CD4-positive, alpha-beta memory T cell (primary cell): ENCODE measurements around the gene CXCL13. TPM values are rescaled to one million over a fixed set of nuclear protein-coding genes. Genes with fewer than 3 reads are reported as not detected.
A peak's percentile ranks its signal among the peaks of the same experiment; 100 is the strongest.

Experiments
- CTCF ChIA-PET: fragments of 350-600 bp; sonication (Branson Sonifier 250); formaldehyde crosslinking; loops from one replicate; lab custom pipeline; 2021; ENCODE audit warnings: inconsistent platforms; ENCODE audit not compliant: partially characterized antibody; lab: Charles Lee
- POLR2A ChIA-PET: fragments of 350-600 bp; sonication (Branson Sonifier 250); formaldehyde crosslinking; loops from one replicate; lab custom pipeline; 2021; ENCODE audit not compliant: partially characterized antibody; lab: Charles Lee
- DNase-seq, 5 donors: peaks; one replicate each; pipeline versions ENCODE4 v3.0.0 to v3.0.0-alpha.2; 2020 to 2022; ENCODE audit warnings: mixed read lengths in 1 of 5
- H3K27ac ChIP-seq: one replicate; pipeline ENCODE4 v1.7.0; 2013; ENCODE audit warnings: low read depth, low read length
- H3K27me3 ChIP-seq: 2 replicates; pipeline ENCODE4 v1.7.0; 2013; ENCODE audit warnings: mild to moderate bottlenecking, low read length, moderate library complexity; ENCODE audit not compliant: insufficient read depth
- H3K36me3 ChIP-seq: 2 replicates; pipeline ENCODE4 v1.7.0; 2013; ENCODE audit warnings: mild to moderate bottlenecking, low read length, moderate library complexity; ENCODE audit not compliant: insufficient read depth
- H3K4me1 ChIP-seq: 2 replicates; pipeline ENCODE4 v1.7.0; 2013; ENCODE audit warnings: mild to moderate bottlenecking, low read length, moderate library complexity; ENCODE audit not compliant: insufficient read depth
- H3K4me3 ChIP-seq, 2 donors: one replicate each; pipeline ENCODE4 v1.7.0; 2013; ENCODE audit warnings: low read length in 2 of 2, mild to moderate bottlenecking in 1 of 2
- H3K9me3 ChIP-seq, 2 donors: one replicate each; pipeline ENCODE4 v1.7.0; 2013; ENCODE audit warnings: low read length in 2 of 2, control low read depth in 1 of 2; ENCODE audit not compliant: control insufficient read depth in 1 of 2
- H3K27ac Mint-ChIP-seq, 7 donors: one replicate each; pipeline ENCODE4 v1.8.0; 2020 to 2021; ENCODE audit warnings: mixed read lengths in 7 of 7, mild to moderate bottlenecking in 6 of 7, inconsistent platforms in 3 of 7, moderate library complexity in 3 of 7
- H3K27me3 Mint-ChIP-seq, 2 donors: one replicate each; pipeline ENCODE4 v1.8.0; 2020 to 2021; ENCODE audit warnings: mixed read lengths in 2 of 2
- H3K36me3 Mint-ChIP-seq, 2 donors: one replicate each; pipeline ENCODE4 v1.8.0; 2020 to 2021; ENCODE audit warnings: mixed read lengths in 2 of 2, inconsistent platforms in 1 of 2, mild to moderate bottlenecking in 1 of 2
- H3K4me1 Mint-ChIP-seq, 4 donors: one replicate each; pipeline ENCODE4 v1.8.0; 2020 to 2021; ENCODE audit warnings: mixed read lengths in 4 of 4, mild to moderate bottlenecking in 1 of 4
- H3K4me3 Mint-ChIP-seq, 8 donors: one replicate each; pipeline ENCODE4 v1.8.0; 2020 to 2021; ENCODE audit warnings: mixed read lengths in 8 of 8, mild to moderate bottlenecking in 7 of 8, moderate library complexity in 6 of 8, inconsistent platforms in 3 of 8
- H3K9me3 Mint-ChIP-seq, 8 donors: one replicate each; pipeline ENCODE4 v1.8.0; 2020 to 2021; ENCODE audit warnings: mixed read lengths in 8 of 8, mild to moderate bottlenecking in 5 of 8, inconsistent platforms in 3 of 8, moderate library complexity in 1 of 8
- intact Hi-C: fragments of 100-400 bp; cut with micrococcal nuclease; formaldehyde crosslinking; loops from one replicate; pipeline ENCODE4 v1.15.1; 2023
- polyA plus RNA-seq, 2 donors: library from polyadenylated mRNA; unstranded; fragments of 300-500 nt; fragmentation: Illumina TruSeq; gene quantifications; one replicate each; pipeline ENCODE4 v1.2.3, GENCODE V29; 2021
- total RNA-seq, 2 experiments: library from RNA; stranded (reverse); gene quantifications; one replicate each; pipeline ENCODE4 v1.2.3, GENCODE V29; 2021

The CXCL13 gene
- total and polyA plus RNA-seq, 4 experiments from 2014 or later: 0.60 TPM; not detected in 3

DNA sequence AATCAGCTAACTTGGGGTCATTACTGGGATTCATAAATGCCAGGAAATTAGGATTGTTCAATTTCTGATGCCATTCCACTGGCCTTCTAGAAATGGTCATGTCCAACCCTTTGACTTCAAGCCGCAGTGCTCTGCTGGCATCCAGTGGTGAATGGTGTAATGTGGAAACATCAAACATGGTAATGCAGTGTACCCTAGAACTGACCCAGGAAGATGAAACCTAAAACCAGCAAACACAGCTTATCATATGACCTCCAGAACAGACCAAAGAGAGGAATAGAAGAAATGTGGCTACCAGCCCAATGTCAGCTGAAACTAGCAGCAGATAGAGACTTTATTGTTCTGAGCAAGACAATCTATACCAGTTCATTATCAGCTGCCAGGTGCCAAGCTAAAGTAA is 13.8 kb downstream of the CXCL13 start:
- H3K9me3 Mint-ChIP-seq: no peaks in the 10 kb centered on the region
- H3K36me3 Mint-ChIP-seq: no peaks in the 10 kb centered on the region
- H3K4me3 Mint-ChIP-seq: no peak overlapping the region
- peaks cover 2 to 15% of the 10 kb centered on the region in 2 donors for H3K27me3 Mint-ChIP-seq
- Histone ChIP-seq H3K4me3 (no peak overlapping the region), H3K36me3 (no peaks in the 10 kb centered on the region), H3K9me3 (no peaks in the 10 kb centered on the region), H3K27me3 (no peaks in the 10 kb centered on the region), H3K27ac (no peak overlapping the region), H3K4me1 (peaks cover 3% of the 10 kb centered on the region)
- DNase-seq: no peak
- ChIA-PET POLR2A (no interaction called here), CTCF (interaction anchor here (0.8 to 2.6 kb wide), 10 partner anchors 8 to 1188 kb away, joined by 3 to 13 read pairs (median 6); partner anchors contain the start of gene CXCL13)
- intact Hi-C loops: no loop called here
- no peak overlapping the region for H3K27ac Mint-ChIP-seq
- H3K4me1 Mint-ChIP-seq: peaks cover 5 to 9% (median 6%) of the 10 kb centered on the region in 4 donors

DNA sequence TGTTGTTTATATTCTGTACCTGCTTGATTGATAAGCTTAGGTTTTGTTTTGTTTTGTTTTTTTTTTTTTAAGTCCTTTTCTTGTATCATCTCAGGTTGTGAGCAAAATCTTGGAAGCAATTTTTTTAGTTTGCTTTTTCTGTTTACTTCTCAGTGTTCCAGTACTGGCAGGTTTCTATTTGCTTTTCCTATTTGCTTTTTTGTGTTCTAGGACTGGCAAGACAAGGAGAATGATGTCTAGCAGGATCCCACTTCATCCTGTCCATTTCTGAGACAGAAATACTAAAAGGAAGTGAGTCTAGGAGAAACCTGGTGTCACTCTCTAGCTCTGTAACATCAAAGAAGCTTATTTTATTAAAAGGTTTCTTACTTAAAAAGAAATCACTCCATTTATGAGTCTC is 15.6 kb downstream of the CXCL13 start:
- H3K27ac ChIP-seq: no peak overlapping the region
- H3K27ac Mint-ChIP-seq: no peak overlapping the region
- no peak overlapping the region for H3K4me3 Mint-ChIP-seq
- H3K36me3 ChIP-seq: no peaks in the 10 kb centered on the region
- no peak overlapping the region for H3K4me3 ChIP-seq
- no peak for DNase-seq
- no peaks in the 10 kb centered on the region for H3K9me3 ChIP-seq
- no peaks in the 10 kb centered on the region for H3K9me3 Mint-ChIP-seq
- H3K27me3 ChIP-seq: no peaks in the 10 kb centered on the region
- ChIA-PET POLR2A (no interaction called here), CTCF (interaction anchor here (0.7 to 1.3 kb wide), 4 partner anchors 9 to 27 kb away, joined by 3 to 4 read pairs (median 3); partner anchors contain the start of gene CXCL13)
- H3K4me1 Mint-ChIP-seq: peaks cover 5 to 9% (median 6%) of the 10 kb centered on the region in 4 donors
- peaks cover 3% of the 10 kb centered on the region for H3K4me1 ChIP-seq
- H3K27me3 Mint-ChIP-seq: peaks cover 2 to 15% of the 10 kb centered on the region in 2 donors
- H3K36me3 Mint-ChIP-seq: no peaks in the 10 kb centered on the region
- intact Hi-C loops: no loop called here

DNA sequence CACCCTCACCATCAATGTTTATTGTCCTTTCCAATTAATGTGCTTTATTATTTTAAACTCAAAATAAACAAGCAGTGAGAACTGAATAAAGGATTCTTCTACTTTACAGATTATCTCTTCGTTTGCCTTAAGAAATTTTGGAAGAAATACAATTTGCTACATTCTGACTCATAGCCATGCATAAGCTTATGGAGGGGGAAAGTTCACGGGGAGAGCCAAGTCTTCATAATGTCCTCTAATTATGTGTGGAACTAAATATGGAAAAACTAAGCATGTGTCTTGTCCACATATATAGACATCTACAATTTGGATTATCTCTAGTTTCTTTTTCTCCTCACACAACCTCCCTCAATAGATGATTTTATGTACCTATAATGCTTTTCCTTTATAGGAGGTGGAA is 17.5 kb downstream of the CXCL13 start:
- H3K27ac ChIP-seq: no peak overlapping the region
- no peak overlapping the region for H3K4me3 ChIP-seq
- no peaks in the 10 kb centered on the region for H3K9me3 ChIP-seq
- no peaks in the 10 kb centered on the region for H3K27me3 ChIP-seq
- intact Hi-C loops: no loop called here
- H3K4me3 Mint-ChIP-seq: no peak overlapping the region
- no peaks in the 10 kb centered on the region for H3K36me3 ChIP-seq
- H3K27ac Mint-ChIP-seq: no peak overlapping the region
- H3K9me3 Mint-ChIP-seq: no peaks in the 10 kb centered on the region
- DNase-seq: no peak
- no peaks in the 10 kb centered on the region for H3K36me3 Mint-ChIP-seq
- ChIA-PET POLR2A (no interaction called here), CTCF (interaction anchor here (1.1 kb wide), 1 partner anchor 22 kb away, joined by 3 read pairs; no protein-coding TSS in a partner anchor)
- H3K27me3 Mint-ChIP-seq: peaks cover 2 to 15% of the 10 kb centered on the region in 2 donors
- H3K4me1 ChIP-seq: peaks cover 3% of the 10 kb centered on the region
- peaks cover 5 to 9% (median 6%) of the 10 kb centered on the region in 4 donors for H3K4me1 Mint-ChIP-seq

- H3K27ac ChIP-seq: no peak overlapping the region
- DNase-seq: no peak
- ChIA-PET POLR2A (no interaction called here), CTCF (interaction anchor here (1.1 kb wide), 1 partner anchor 23 kb away, joined by 3 read pairs; no protein-coding TSS in a partner anchor)
- H3K9me3 Mint-ChIP-seq: no peaks in the 10 kb centered on the region
- intact Hi-C loops: no loop called here
- H3K4me3 ChIP-seq: no peak overlapping the region
- peaks cover 0 to 10% of the 10 kb centered on the region in 2 donors for H3K27me3 Mint-ChIP-seq
- H3K36me3 Mint-ChIP-seq: no peaks in the 10 kb centered on the region
- H3K27me3 ChIP-seq: no peaks in the 10 kb centered on the region
- H3K36me3 ChIP-seq: no peaks in the 10 kb centered on the region
- peaks cover 0 to under 1% (median 0%) of the 10 kb centered on the region in 4 donors for H3K4me1 Mint-ChIP-seq
- H3K4me1 ChIP-seq: no peaks in the 10 kb centered on the region
- H3K4me3 Mint-ChIP-seq: no peak overlapping the region
- peak overlapping the region in 2 of 7 donors; percentile 19 to 32 for H3K27ac Mint-ChIP-seq
- H3K9me3 ChIP-seq: no peaks in the 10 kb centered on the region
These were observed 18.6 kb downstream of the CXCL13 start for GRCh38 chr4:77624213-77624612.

GRCh38 chr4:77625485-77625884 is 19.9 kb downstream of the CXCL13 start:
- no peaks in the 10 kb centered on the region for H3K9me3 Mint-ChIP-seq
- H3K4me1 Mint-ChIP-seq: peaks cover 5 to 10% (median 9%) of the 10 kb centered on the region in 4 donors
- no peak overlapping the region for H3K27ac Mint-ChIP-seq
- Histone ChIP-seq H3K36me3 (no peaks in the 10 kb centered on the region), H3K27me3 (no peaks in the 10 kb centered on the region), H3K4me3 (no peak overlapping the region), H3K4me1 (no peaks in the 10 kb centered on the region), H3K9me3 (no peaks in the 10 kb centered on the region), H3K27ac (no peak overlapping the region)
- CTCF ChIA-PET: interaction anchor here (1.0 kb wide), 1 partner anchor 9 kb away, joined by 3 read pairs; no protein-coding TSS in a partner anchor
- POLR2A ChIA-PET: no interaction called here
- intact Hi-C loops: no loop called here
- no peaks in the 10 kb centered on the region for H3K36me3 Mint-ChIP-seq
- DNase-seq: no peak
- peaks cover 0 to 4% of the 10 kb centered on the region in 2 donors for H3K27me3 Mint-ChIP-seq
- no peak overlapping the region for H3K4me3 Mint-ChIP-seq

DNA sequence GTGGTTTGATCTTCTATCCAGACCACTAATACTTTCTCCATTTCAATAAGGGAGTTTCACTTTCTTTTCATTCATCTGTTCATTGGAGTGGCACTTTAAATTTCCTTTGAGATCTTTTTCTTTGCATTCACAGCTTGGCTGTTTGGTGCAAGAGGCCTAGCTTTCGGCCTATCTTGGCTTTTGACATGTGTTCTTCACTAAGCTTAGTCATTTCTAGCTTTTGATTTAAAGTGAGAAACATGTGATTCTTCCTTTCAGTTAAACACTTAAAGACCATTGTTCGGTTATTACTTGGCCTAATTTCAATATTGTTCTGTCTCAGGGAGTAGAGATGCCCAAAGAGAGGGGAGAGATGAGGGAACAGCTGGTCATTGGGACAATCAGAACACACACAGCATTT is 24.3 kb downstream of the CXCL13 start:
- Mint-ChIP-seq H3K4me1 (peaks cover 5 to 15% (median 11%) of the 10 kb centered on the region in 4 donors), H3K27ac (peak overlapping the region in 2 of 7 donors; percentile 4 to 6)
- CTCF ChIA-PET: interaction anchor here (1.2 to 2.5 kb wide), 4 partner anchors 10 to 29 kb away, joined by 3 to 10 read pairs (median 6); no protein-coding TSS in a partner anchor

DNA sequence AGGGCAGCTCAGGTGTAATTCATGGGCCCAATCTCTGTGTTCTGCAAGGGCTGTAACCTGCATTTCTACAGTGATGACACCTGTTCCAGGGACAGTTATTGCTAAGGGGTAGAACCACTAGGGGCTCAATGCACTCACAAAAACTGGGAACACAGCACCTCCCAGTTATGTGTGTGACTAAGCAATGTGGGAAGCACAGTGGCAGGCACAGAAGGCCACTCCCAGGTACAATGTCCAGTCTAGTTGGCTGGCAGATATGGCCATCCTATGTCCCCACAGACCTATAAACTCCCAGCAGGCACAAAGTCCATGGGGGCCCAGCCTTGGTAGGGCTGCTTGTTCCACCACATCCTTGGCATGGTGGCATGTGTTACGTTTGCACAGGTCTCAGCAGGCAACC is 25.7 kb downstream of the CXCL13 start:
- CTCF ChIA-PET: interaction anchor here (2.5 kb wide), 1 partner anchor 12 kb away, joined by 10 read pairs; no protein-coding TSS in a partner anchor
- intact Hi-C loops: no loop called here

More for the DNA sequence above, 24.3 kb downstream of the CXCL13 start:
- Histone ChIP-seq H3K4me3 (no peak overlapping the region), H3K4me1 (no peaks in the 10 kb centered on the region), H3K9me3 (no peaks in the 10 kb centered on the region), H3K27me3 (no peaks in the 10 kb centered on the region), H3K36me3 (no peaks in the 10 kb centered on the region), H3K27ac (no peak overlapping the region)
- DNase-seq: no peak
- intact Hi-C loops: no loop called here
- Mint-ChIP-seq H3K4me3 (peak overlapping the region in 3 of 8 donors; percentile 0 to 47 (median 45)), H3K27me3 (no peaks in the 10 kb centered on the region), H3K9me3 (peaks cover 0 to 2% (median 0%) of the 10 kb centered on the region in 8 donors), H3K36me3 (no peaks in the 10 kb centered on the region)
- POLR2A ChIA-PET: no interaction called here

More for the DNA sequence above, 25.7 kb downstream of the CXCL13 start:
- Histone ChIP-seq H3K27me3 (no peaks in the 10 kb centered on the region), H3K27ac (no peak overlapping the region), H3K36me3 (no peaks in the 10 kb centered on the region), H3K4me1 (no peaks in the 10 kb centered on the region), H3K4me3 (no peak overlapping the region), H3K9me3 (no peaks in the 10 kb centered on the region)
- Mint-ChIP-seq H3K27me3 (no peaks in the 10 kb centered on the region), H3K36me3 (no peaks in the 10 kb centered on the region), H3K4me3 (no peak overlapping the region), H3K27ac (peak overlapping the region in 1 of 7 donors; percentile 30), H3K4me1 (peaks cover 5 to 15% (median 11%) of the 10 kb centered on the region in 4 donors), H3K9me3 (peaks cover 0 to 2% (median 0%) of the 10 kb centered on the region in 8 donors)
- POLR2A ChIA-PET: no interaction called here
- DNase-seq: no peak
